ENCODE data around the gene ST6GALNAC3. TPM values are rescaled to one million over a fixed set of nuclear protein-coding genes. Genes with fewer than 3 reads are reported as not detected.
A peak's percentile ranks its signal among the peaks of the same experiment; 100 is the strongest.

Gene ST6GALNAC3
- total RNA-seq, 1 donor from 2014 or later = 7.3 TPM

DNA sequence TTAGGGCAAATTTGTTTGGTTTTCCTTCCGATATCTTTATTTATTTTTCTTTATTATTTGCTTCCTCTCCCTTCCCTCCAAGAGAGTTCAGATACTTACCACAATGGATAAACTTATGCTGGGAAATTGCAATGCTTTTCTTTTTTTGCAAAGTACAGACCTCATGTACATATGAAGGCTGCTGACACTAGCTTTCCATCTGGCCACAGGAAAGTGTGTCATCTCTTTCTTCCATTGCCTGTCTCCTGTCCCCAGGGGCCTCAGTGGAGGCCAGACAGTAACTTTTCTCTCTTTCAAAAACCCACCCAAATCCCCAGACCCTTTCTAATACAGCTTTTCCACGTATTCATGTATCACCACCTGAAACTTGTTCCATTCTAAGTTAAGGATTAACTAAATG lies 73.9 kb downstream of the ST6GALNAC3 start:
- DNase-seq (ENCODE audit: extremely low spot score, unreplicated experiment) = no peak
- Mint-ChIP-seq H3K36me3 (ENCODE audit: unreplicated experiment) (no peaks in the 10 kb centered on the region), H3K27me3 (ENCODE audit: unreplicated experiment) (no peaks in the 10 kb centered on the region), H3K4me1 (ENCODE audit: unreplicated experiment) (peaks cover 5% of the 10 kb centered on the region), H3K9me3 (ENCODE audit: unreplicated experiment) (no peaks in the 10 kb centered on the region), H3K4me3 (ENCODE audit: unreplicated experiment) (no peak overlapping the region), H3K27ac (ENCODE audit: unreplicated experiment) (no peak overlapping the region)
- TF ChIP-seq, protein P1, sequence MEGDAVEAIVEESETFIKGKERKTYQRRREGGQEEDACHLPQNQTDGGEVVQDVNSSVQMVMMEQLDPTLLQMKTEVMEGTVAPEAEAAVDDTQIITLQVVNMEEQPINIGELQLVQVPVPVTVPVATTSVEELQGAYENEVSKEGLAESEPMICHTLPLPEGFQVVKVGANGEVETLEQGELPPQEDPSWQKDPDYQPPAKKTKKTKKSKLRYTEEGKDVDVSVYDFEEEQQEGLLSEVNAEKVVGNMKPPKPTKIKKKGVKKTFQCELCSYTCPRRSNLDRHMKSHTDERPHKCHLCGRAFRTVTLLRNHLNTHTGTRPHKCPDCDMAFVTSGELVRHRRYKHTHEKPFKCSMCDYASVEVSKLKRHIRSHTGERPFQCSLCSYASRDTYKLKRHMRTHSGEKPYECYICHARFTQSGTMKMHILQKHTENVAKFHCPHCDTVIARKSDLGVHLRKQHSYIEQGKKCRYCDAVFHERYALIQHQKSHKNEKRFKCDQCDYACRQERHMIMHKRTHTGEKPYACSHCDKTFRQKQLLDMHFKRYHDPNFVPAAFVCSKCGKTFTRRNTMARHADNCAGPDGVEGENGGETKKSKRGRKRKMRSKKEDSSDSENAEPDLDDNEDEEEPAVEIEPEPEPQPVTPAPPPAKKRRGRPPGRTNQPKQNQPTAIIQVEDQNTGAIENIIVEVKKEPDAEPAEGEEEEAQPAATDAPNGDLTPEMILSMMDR (IDR thresholded peaks at IDR 0.05) = no peak

DNA sequence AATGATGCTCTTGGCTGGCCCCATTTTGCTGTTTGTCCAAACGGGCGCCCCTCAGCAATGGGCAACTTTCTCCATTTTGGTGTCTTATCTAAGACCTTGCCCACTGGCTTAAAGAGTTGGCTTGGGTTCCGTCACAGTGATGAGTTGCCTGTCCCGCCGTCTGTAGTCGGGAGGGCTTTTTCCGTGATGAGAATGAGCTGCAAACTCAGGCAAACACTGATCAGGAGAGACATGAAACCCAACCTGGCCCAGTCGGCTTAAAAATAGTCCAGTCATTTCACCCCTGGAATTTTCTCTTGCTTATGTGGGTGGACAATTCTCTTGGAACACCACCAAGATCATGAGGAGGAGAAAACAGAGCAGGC lies 79.3 kb downstream of the ST6GALNAC3 start:
- H3K27me3 Mint-ChIP-seq (ENCODE audit: unreplicated experiment) = no peaks in the 10 kb centered on the region
- TF ChIP-seq, protein P1 (IDR thresholded peaks at IDR 0.05) = no peak
- no peaks in the 10 kb centered on the region for H3K9me3 Mint-ChIP-seq (ENCODE audit: unreplicated experiment)
- DNase-seq (ENCODE audit: extremely low spot score, unreplicated experiment) = no peak
- H3K4me1 Mint-ChIP-seq (ENCODE audit: unreplicated experiment) = peaks cover 12% of the 10 kb centered on the region
- H3K36me3 Mint-ChIP-seq (ENCODE audit: unreplicated experiment) = no peaks in the 10 kb centered on the region
- no peak overlapping the region for H3K4me3 Mint-ChIP-seq (ENCODE audit: unreplicated experiment)
- no peak overlapping the region for H3K27ac Mint-ChIP-seq (ENCODE audit: unreplicated experiment)

DNA sequence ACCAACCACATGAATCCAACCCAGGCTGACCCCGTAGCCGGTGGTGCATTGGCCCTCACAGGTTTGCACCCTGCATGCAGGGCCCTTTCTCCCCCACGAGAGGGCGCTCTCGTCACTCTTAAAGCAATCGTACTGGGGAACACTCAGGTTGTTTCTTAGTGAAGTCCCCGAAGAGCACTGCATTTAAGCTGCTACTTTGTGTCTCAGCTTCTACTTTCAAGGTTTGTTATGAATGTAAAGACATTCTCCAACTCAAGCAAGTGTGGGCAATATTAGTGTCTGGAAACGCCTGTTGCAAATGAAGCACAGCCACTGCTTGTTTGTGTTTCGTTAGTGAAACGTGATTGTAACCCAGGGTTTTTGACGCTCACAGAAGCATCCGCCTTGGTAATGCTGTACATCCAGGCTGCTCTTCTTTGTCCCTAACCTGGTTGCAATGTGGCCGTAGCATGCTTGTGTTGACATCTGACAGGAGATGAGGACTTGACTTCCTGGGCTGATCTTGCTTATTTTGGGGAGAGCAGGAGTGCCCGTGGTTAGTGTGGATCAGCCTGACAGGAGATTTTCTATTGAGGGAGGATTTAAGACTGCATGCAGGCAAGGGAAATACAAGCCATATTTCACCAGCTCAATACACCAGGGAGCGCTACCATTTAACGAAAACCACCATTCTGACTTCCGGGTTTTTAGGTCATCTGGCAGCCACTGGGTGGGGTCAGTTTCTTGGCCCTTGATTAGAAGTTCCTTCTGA lies 79.8 kb downstream of the ST6GALNAC3 start:
- Mint-ChIP-seq H3K4me3 (ENCODE audit: unreplicated experiment) (peak overlapping the region; percentile 55), H3K9me3 (ENCODE audit: unreplicated experiment) (no peaks in the 10 kb centered on the region), H3K36me3 (ENCODE audit: unreplicated experiment) (no peaks in the 10 kb centered on the region), H3K27ac (ENCODE audit: unreplicated experiment) (no peak overlapping the region), H3K27me3 (ENCODE audit: unreplicated experiment) (no peaks in the 10 kb centered on the region), H3K4me1 (ENCODE audit: unreplicated experiment) (peaks cover 12% of the 10 kb centered on the region)
- TF ChIP-seq, protein P1 (IDR thresholded peaks at IDR 0.05) = peak; percentile 99
- peak; percentile 89 for DNase-seq (ENCODE audit: extremely low spot score, unreplicated experiment)

DNA sequence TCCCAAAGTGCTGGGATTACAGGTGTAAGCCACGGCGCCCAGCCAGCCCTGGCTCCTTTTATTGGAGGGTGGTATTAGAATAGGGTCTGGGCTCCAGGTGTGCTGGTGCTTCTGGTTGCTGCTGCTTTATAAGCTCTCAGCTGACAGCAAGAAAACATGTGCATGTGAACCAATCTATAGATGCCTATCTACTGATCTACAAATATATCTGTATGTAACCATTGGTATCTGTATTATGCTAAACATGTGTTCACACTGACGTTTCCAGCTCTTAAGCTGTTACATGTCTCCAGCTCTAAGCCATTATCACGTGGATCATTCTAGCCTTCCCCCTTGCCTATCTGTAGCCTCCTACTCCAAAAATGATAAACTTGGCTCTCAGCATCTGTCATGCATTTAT lies 82.4 kb downstream of the ST6GALNAC3 start:
- Mint-ChIP-seq H3K36me3 (ENCODE audit: unreplicated experiment) (no peaks in the 10 kb centered on the region), H3K27me3 (ENCODE audit: unreplicated experiment) (no peaks in the 10 kb centered on the region), H3K4me3 (ENCODE audit: unreplicated experiment) (no peak overlapping the region), H3K4me1 (ENCODE audit: unreplicated experiment) (peaks cover 12% of the 10 kb centered on the region), H3K27ac (ENCODE audit: unreplicated experiment) (no peak overlapping the region), H3K9me3 (ENCODE audit: unreplicated experiment) (no peaks in the 10 kb centered on the region)
- TF ChIP-seq, protein P1 (IDR thresholded peaks at IDR 0.05) = no peak
- DNase-seq (ENCODE audit: extremely low spot score, unreplicated experiment) = no peak

DNA sequence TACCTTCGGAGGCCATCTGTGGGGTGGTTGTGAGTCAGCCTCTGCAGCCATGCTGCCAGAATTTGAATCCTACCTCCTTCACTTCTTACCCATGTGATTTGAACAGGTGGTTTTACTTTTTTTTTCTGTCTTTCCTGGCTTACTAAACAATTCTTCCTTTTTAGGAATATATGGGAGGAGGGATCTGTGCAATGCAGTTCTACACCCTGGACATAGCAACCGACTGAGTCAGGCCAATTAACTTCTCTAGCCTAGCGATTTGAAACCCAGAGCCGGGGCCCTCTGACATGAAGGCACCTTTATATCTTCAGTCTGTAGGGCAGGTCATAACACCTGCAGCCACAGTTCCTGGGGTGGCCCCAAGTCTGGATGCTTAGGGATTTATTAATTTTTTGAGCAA lies 83.6 kb downstream of the ST6GALNAC3 start:
- Mint-ChIP-seq H3K9me3 (ENCODE audit: unreplicated experiment) (no peaks in the 10 kb centered on the region), H3K4me1 (ENCODE audit: unreplicated experiment) (peaks cover 12% of the 10 kb centered on the region), H3K27ac (ENCODE audit: unreplicated experiment) (no peak overlapping the region), H3K36me3 (ENCODE audit: unreplicated experiment) (no peaks in the 10 kb centered on the region), H3K4me3 (ENCODE audit: unreplicated experiment) (no peak overlapping the region), H3K27me3 (ENCODE audit: unreplicated experiment) (no peaks in the 10 kb centered on the region)
- TF ChIP-seq, protein P1 (IDR thresholded peaks at IDR 0.05) = no peak
- DNase-seq (ENCODE audit: extremely low spot score, unreplicated experiment) = no peak
